OCI-LY7 (cell line): ENCODE data around the gene ZNF777. TPM values are rescaled to one million over a fixed set of nuclear protein-coding genes. Genes with fewer than 3 reads are reported as not detected.

Experiments used
- BruUV-seq: library from RNA; stranded (reverse); fragments of 400-500 nt; replicated peaks from 2 replicates; lab custom pipeline; 2021; lab: Mats Ljungman, UMichigan
- CTCF ChIA-PET: fragments of 300-600 bp; sonication (Branson Sonifier 250); formaldehyde crosslinking; loops from one replicate; lab custom pipeline; 2022; ENCODE audit warnings: antibody characterized with exemption; ENCODE audit not compliant: unreplicated experiment; lab: Charles Lee
- POLR2A ChIA-PET: fragments of 300-600 bp; sonication (Branson Sonifier 250); formaldehyde crosslinking; loops from one replicate; lab custom pipeline; 2022; ENCODE audit warnings: antibody characterized with exemption; lab: Charles Lee
- DNase-seq: peaks from one replicate; pipeline ENCODE4 v3.0.0-alpha.2; 2015; ENCODE audit warnings: low spot score
- H2AFZ ChIP-seq: fragments of 200-600 bp; sonication (generic), shearing (Covaris generic); 2 replicates; pipeline ENCODE4 v1.6.1; 2014; ENCODE audit warnings: mild to moderate bottlenecking, antibody characterized with exemption, low read length, moderate library complexity
- H3K27ac ChIP-seq: fragments of 200-600 bp; sonication (generic); 2 replicates; pipeline ENCODE4 v1.5.1; 2014; ENCODE audit warnings: mixed run types, low read depth, mild to moderate bottlenecking, moderate library complexity, low read length, inconsistent platforms; ENCODE audit not compliant: poor library complexity, severe bottlenecking
- H3K36me3 ChIP-seq: fragments of 200-600 bp; sonication (generic); 2 replicates; pipeline ENCODE4 v1.6.1; 2014; ENCODE audit warnings: mild to moderate bottlenecking, antibody characterized with exemption, low read length, moderate library complexity, mixed read lengths; ENCODE audit not compliant: insufficient read depth
- H3K4me1 ChIP-seq: fragments of 200-600 bp; sonication (generic); 2 replicates; pipeline ENCODE4 v1.5.1; 2014; ENCODE audit warnings: mild to moderate bottlenecking, low read length; ENCODE audit not compliant: insufficient read depth, poor library complexity, severe bottlenecking
- H3K4me2 ChIP-seq: fragments of 200-600 bp; sonication (generic); 2 replicates; pipeline ENCODE4 v1.6.1; 2014; ENCODE audit warnings: mild to moderate bottlenecking, low read length
- H3K4me3 ChIP-seq: fragments of 200-600 bp; sonication (generic); 2 replicates; pipeline ENCODE4 v1.5.1; 2014; ENCODE audit warnings: mild to moderate bottlenecking, low read depth, low read length; ENCODE audit not compliant: poor library complexity, severe bottlenecking
- H3K79me2 ChIP-seq: fragments of 200-600 bp; sonication (generic); 2 replicates; pipeline ENCODE4 v1.6.1; 2016; ENCODE audit warnings: low read depth, mild to moderate bottlenecking, low read length, moderate library complexity, mixed read lengths; ENCODE audit not compliant: insufficient read depth
- H3K9me2 ChIP-seq: fragments of 200-600 bp; sonication (generic); 2 replicates; pipeline ENCODE4 v1.6.1; 2016; ENCODE audit warnings: mild to moderate bottlenecking, low read length, mixed read lengths; ENCODE audit not compliant: insufficient read depth
- H3K9me3 ChIP-seq: fragments of 200-600 bp; sonication (generic); 2 replicates; pipeline ENCODE4 v1.6.1; 2014; ENCODE audit warnings: mild to moderate bottlenecking, mixed run types, low read length, mixed read lengths
- H4K20me1 ChIP-seq: fragments of 200-600 bp; sonication (generic); 2 replicates; pipeline ENCODE4 v1.6.1; 2014; ENCODE audit warnings: mild to moderate bottlenecking, antibody characterized with exemption, low read length, moderate library complexity, mixed read lengths; ENCODE audit not compliant: insufficient read depth
- EZH2phosphoT487 ChIP-seq: fragments of 200-600 bp; sonication (generic); IDR thresholded peaks from 2 replicates; pipeline ENCODE4 v1.6.1; 2018; ENCODE audit warnings: low read depth, borderline replicate concordance, mild to moderate bottlenecking, mixed run types, antibody characterized with exemption, low read length, moderate library complexity, mixed read lengths
- intact Hi-C: fragments of 100-400 bp; cut with micrococcal nuclease; formaldehyde crosslinking; loops from one replicate; pipeline ENCODE4 v1.10.0; 2022; ENCODE audit not compliant: unreplicated experiment
- total RNA-seq, 2 experiments: library from RNA; depleted of rRNA in 1 of 2; stranded (reverse); fragments of >200 nt in 1 of 2; shearing (Covaris generic) in 1 of 2; gene quantifications; 2 replicates each; pipeline ENCODE4 v1.2.3, GENCODE V29; 2014 to 2022
- TF ChIP-seq, protein P1 (sequence below): fragments of 200-600 bp; sonication (generic); conservative IDR thresholded peaks from 2 replicates; pipeline ENCODE4 v1.5.1; 2014; ENCODE audit warnings: mild to moderate bottlenecking, antibody characterized with exemption, low read length, moderate library complexity, mixed read lengths

Gene ZNF777
- total RNA-seq, 2 experiments from 2014 or later: 5.2 to 9.5 TPM

DNA sequence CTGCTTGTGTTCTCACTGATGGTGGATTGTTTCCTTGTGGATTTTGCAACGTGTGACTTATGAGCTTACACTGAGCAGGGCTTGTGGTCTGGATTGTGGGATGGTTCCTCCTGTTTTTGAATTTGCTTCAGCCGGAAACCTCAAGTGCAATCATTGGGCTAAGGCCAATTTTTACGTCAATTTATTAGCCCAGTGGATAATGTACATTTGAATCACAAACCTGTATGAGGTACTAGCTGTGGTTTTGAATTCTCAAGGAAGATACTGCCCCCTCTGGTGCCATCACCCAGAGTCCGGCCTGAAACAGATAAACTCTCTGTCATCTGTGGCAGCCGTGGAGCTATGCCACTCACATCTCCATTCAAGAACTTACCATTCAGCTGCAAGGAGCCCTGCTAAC, 7.3 kb upstream of the ZNF777 start:
- no peaks in the 10 kb centered on the region for H3K4me1 ChIP-seq
- H2AFZ ChIP-seq: no peak overlapping the region
- H3K27ac ChIP-seq: no peak overlapping the region
- H3K9me3 ChIP-seq: peaks cover 11% of the 10 kb centered on the region
- peaks cover 20% of the 10 kb centered on the region for H3K36me3 ChIP-seq
- no peak for TF ChIP-seq EZH2phosphoT487
- TF ChIP-seq, protein P1, sequence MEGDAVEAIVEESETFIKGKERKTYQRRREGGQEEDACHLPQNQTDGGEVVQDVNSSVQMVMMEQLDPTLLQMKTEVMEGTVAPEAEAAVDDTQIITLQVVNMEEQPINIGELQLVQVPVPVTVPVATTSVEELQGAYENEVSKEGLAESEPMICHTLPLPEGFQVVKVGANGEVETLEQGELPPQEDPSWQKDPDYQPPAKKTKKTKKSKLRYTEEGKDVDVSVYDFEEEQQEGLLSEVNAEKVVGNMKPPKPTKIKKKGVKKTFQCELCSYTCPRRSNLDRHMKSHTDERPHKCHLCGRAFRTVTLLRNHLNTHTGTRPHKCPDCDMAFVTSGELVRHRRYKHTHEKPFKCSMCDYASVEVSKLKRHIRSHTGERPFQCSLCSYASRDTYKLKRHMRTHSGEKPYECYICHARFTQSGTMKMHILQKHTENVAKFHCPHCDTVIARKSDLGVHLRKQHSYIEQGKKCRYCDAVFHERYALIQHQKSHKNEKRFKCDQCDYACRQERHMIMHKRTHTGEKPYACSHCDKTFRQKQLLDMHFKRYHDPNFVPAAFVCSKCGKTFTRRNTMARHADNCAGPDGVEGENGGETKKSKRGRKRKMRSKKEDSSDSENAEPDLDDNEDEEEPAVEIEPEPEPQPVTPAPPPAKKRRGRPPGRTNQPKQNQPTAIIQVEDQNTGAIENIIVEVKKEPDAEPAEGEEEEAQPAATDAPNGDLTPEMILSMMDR: peak; percentile 34; the same call in 1 of the 2 replicates
- no peak overlapping the region for H3K4me3 ChIP-seq
- H4K20me1 ChIP-seq: no peaks in the 10 kb centered on the region
- intact Hi-C loops: no loop called here
- no peaks in the 10 kb centered on the region for H3K79me2 ChIP-seq
- H3K9me2 ChIP-seq: no peaks in the 10 kb centered on the region
- no TSS peak for BruUV-seq
- no peak for DNase-seq
- H3K4me2 ChIP-seq: no peak overlapping the region
- ChIA-PET POLR2A (interaction anchor here (1.0 kb wide), 1 partner anchor 31 kb away, joined by 4 read pairs; no protein-coding TSS in a partner anchor), CTCF (no interaction called here)

DNA sequence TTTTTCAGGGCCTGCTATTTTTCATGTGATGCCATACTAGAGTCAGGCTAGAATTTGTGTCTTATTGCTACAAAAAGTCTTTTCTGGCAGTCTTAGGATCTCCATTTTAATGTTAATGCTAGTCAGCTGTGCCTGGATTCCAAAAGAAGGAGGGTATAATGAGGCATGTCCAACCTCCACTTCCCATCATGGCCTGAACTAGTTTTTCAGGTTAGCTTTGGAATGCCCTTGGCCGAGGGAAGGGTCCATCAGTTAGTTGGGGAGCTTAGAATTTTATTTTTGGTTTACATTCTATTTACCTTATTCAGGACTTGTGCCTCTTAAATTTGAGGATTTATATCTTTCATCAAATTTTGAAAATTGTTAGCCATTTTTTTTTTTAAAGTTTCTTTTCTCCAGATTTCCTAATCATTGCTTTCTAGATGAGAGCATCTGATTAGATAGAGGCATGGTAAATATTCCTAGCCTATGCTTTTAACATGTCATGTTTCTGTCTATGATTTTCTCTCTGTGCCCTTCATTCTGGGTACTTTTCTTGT, 6.5 kb upstream of the ZNF777 start:
- BruUV-seq: no TSS peak
- ChIA-PET POLR2A (interaction anchor here (0.7 kb wide), 1 partner anchor 400 kb away, joined by 3 read pairs; no protein-coding TSS in a partner anchor), CTCF (no interaction called here)
- Histone ChIP-seq H4K20me1 (no peaks in the 10 kb centered on the region), H3K4me2 (no peak overlapping the region), H3K9me3 (peaks cover 11% of the 10 kb centered on the region), H3K79me2 (no peaks in the 10 kb centered on the region), H2AFZ (no peak overlapping the region), H3K9me2 (no peaks in the 10 kb centered on the region), H3K4me1 (no peaks in the 10 kb centered on the region), H3K27ac (no peak overlapping the region), H3K36me3 (peaks cover 12% of the 10 kb centered on the region), H3K4me3 (no peak overlapping the region)
- intact Hi-C loops: no loop called here
- DNase-seq: no peak
- no peak for TF ChIP-seq EZH2phosphoT487
- TF ChIP-seq, protein P1: no peak

DNA sequence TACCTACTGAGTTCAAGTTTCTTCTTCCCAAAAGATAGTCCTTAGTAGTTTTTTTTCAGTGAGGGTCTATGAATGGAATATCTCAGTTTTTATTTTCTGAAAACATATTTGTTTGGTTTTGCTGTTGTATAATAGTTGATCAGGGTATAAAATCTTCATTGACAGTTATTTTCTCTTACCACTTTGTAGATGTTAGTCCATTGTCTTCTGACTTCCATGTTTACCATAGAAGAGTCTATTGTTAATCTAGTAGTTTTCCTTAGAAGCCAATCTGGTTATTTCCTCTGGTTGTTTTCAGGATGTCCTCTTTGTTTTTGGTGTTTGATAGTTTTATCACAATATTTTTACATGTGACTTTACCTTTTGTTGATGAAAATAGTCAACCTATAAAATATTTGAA, 5.5 kb upstream of the ZNF777 start:
- DNase-seq: no peak
- Histone ChIP-seq H2AFZ (no peak overlapping the region), H3K9me2 (no peaks in the 10 kb centered on the region), H3K4me1 (no peaks in the 10 kb centered on the region), H4K20me1 (no peaks in the 10 kb centered on the region), H3K79me2 (no peaks in the 10 kb centered on the region), H3K4me2 (no peak overlapping the region), H3K36me3 (peaks cover 1% of the 10 kb centered on the region), H3K4me3 (no peak overlapping the region), H3K27ac (no peak overlapping the region), H3K9me3 (peaks cover 11% of the 10 kb centered on the region)
- TF ChIP-seq, protein P1: no peak
- intact Hi-C loops: no loop called here
- BruUV-seq: no TSS peak
- POLR2A ChIA-PET: interaction anchor here (0.6 kb wide), 1 partner anchor 195 kb away, joined by 4 read pairs; no protein-coding TSS in a partner anchor
- CTCF ChIA-PET: no interaction called here
